ENCODE results near the gene SPCS1.
A peak's percentile ranks its signal among the peaks of the same experiment; 100 is the strongest.
"Not testable (repeated sequence)": the region's sequence is repeated elsewhere in the genome, so short reads cannot be mapped to it uniquely, and the experiment has no call there.

Gene SPCS1

GRCh38 chr3:52722491-52722890 is 16.6 kb downstream of the SPCS1 start:
- H3K27ac ChIP-seq, result peak overlapping the region in 1 of 21 experiments; percentile 3

DNA sequence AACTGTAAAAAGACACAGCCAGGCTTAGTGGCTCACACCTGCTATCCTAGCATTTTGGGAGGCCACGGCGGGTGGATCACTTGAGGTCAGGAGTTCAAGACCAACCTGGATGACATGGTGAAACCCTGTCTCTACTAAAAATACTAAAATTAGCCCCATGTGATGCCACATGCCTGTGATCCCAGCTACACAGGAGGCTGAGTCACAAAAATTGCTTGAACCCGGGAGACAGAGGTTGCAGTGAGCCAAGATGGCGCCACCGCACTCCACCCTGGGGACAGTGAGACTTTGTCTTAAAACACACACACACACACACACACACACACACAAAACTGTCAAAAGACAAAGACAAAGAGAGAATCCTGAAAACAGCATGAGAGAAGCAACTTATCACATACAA is 18.0 kb downstream of the SPCS1 start:
- Histone ChIP-seq H3K27ac (no peak overlapping the region), H3K4me3 (no peak overlapping the region)

More at GRCh38 chr3:52722491-52722890, 16.6 kb downstream of the SPCS1 start:
- no peak overlapping the region for H3K4me3 ChIP-seq

DNA sequence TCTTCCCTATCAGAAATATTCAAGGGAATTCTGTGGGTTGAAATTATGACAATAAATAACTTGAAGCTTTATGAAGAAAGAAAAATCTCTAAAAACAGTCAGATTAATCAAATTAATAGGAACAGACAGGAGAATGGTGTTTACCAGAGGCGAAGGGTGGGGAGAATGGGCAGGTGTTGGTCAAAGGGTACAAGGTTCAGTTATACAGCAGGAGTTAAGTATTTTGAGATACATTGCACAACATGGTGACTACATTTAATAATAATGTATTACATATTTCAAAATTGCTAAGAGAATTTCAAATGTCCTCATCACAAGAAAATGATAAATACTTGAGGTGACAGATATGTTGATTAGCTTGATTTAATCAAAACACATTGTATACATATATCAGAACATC is 18.6 kb downstream of the SPCS1 start:
- Histone ChIP-seq H3K4me3 (no peak overlapping the region), H3K27ac (no peak overlapping the region)

DNA sequence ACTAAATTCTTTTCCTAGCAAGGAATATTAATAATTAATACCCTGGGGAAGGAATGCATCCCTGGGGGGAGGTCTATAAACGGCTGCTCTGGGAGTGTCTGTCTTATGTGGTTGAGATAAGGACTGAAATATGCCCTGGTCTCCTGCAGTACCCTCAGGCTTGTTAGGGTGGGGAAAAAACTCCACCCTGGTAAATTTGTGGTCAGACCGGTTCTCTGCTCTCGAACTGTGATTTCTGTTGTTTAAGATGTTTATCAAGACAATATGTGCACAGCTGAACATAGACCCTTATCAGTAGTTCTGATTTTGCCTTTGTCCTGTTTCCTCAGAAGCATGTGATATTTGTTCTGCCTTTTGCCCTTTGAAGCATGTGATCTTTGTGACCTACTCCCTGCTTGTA is 22.8 kb downstream of the SPCS1 start:
- not testable (repeated sequence) for H3K4me3 ChIP-seq, H3K27ac ChIP-seq

DNA sequence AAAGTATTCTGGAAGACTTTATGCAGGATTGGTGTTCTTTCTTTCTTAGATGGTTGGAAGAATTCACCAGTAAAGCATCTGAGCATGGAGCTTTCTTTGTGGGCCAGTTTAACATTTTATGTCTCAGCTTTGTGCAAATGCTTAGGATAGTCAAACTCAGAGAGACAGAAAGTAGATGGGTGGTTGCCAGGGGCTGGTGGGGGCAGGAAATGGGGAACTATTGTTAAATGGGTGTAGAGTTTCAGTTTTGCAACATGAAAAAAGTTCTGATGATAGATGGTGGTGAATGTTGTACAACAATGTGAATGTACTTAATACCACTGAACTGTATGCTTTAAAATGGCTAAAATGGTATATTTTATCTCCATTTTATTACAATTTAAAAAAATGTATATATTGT is 24.8 kb downstream of the SPCS1 start:
- Histone ChIP-seq H3K27ac (no peak overlapping the region), H3K4me3 (no peak overlapping the region)

DNA sequence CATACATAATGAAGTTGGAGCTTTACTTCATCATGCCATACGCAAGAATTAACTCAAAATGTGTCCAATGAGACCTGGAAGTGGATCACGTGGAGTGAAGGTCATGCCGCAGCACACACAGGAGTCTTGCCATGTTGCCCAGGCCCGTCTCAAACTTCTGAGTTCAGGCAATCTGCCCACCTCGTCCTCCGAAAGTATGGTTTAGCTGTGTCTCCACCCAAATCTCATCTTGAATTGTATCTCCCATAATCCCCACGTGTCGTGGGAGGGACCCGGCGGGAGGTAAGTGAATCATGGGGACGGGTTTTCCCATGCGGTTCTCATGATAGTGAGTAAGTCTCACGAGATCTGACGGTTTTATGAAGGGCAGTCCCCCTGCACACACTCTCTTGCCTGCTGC is 25.7 kb downstream of the SPCS1 start:
- H3K27ac ChIP-seq, result no peak overlapping the region
- no peak overlapping the region for H3K4me3 ChIP-seq

- no peak overlapping the region for H3K27ac ChIP-seq
- H3K4me3 ChIP-seq, result no peak overlapping the region
Measured at GRCh38 chr3:52733256-52733891, 27.5 kb downstream of the SPCS1 start.

DNA sequence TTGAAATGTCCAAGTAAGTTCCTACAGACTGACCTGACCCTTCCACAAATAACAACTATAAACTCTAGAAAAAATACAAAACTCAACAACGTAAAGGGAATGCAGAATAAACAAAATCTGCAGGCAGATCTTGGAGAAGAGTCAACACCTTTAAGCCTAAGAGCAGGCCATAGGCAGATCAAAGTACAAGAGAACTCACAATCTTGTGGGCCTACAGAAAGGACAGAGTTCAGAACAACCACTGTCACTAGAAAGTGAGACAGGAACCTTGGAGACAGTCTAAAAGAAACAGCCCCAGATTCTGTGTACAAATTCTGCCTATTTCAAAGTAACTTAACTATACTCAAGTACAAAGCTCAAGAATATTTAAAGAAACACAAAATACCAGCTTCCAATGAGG is 33.8 kb downstream of the SPCS1 start:
- Histone ChIP-seq H3K27ac (no peak overlapping the region), H3K4me3 (no peak overlapping the region)

GRCh38 chr3:52742418-52743041 is 36.6 kb downstream of the SPCS1 start:
- Histone ChIP-seq H3K27ac (no peak overlapping the region), H3K4me3 (no peak overlapping the region)

- Histone ChIP-seq H3K27ac (no peak overlapping the region), H3K4me3 (no peak overlapping the region)
Measured at GRCh38 chr3:52743152-52743551, 37.2 kb downstream of the SPCS1 start.

GRCh38 chr3:52743721-52744120 is 37.8 kb downstream of the SPCS1 start:
- no peak overlapping the region for H3K4me3 ChIP-seq
- no peak overlapping the region for H3K27ac ChIP-seq

- Histone ChIP-seq H3K4me3 (no peak overlapping the region), H3K27ac (no peak overlapping the region)
Measured at GRCh38 chr3:52752045-52752660, 46.2 kb downstream of the SPCS1 start.

DNA sequence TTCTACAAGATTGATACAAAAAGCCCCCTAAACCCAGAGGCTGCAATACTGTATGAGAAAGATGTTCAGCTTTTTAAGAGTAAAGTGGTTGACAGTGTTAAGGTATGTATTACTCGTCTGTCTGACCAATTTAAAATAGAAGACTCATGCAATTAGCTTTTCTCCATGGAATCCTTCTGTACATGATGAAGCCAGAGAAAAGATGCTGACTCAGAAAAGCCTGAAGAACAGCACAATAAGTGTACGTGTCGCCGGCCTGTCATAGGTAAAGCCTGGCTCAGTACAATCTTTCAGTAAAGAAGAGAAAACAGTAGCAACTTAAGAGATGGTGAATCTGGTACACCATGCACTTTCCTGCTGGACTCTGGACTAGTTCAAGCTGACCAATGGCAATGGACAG is 48.5 kb downstream of the SPCS1 start:
- no peak overlapping the region for H3K4me3 ChIP-seq
- no peak overlapping the region for H3K27ac ChIP-seq

- Histone ChIP-seq H3K27ac (no peak overlapping the region), H3K4me3 (no peak overlapping the region)
Measured at GRCh38 chr3:52756141-52756540, 50.2 kb downstream of the SPCS1 start.

Measured in skin epidermis (tissue), 12 donors.